Gastrocnemius medialis (tissue), 4 donors: ENCODE data around the gene CRABP2. TPM values are rescaled to one million over a fixed set of nuclear protein-coding genes. Genes with fewer than 3 reads are reported as not detected.

Experiments
- ATAC-seq, 2 donors: fragments of 150-250 bp; one replicate each; pipeline ENCODE4 v1.9.1; 2016
- DNase-seq, 2 donors: peaks; one replicate each; pipeline ENCODE4 v3.0.0-alpha.2; 2019
- H3K27ac ChIP-seq, 4 donors: fragments of 200-600 bp; sonication (generic); 1 replicate in 1 of 4; 2 replicates in 3 of 4; pipeline ENCODE4 v1.5.1; 2016 to 2018; ENCODE audit warnings: mild to moderate bottlenecking in 2 of 4, moderate library complexity in 1 of 4
- H3K27me3 ChIP-seq, 3 donors: fragments of 200-600 bp; sonication (generic) in 2 of 3; 1 replicate in 1 of 3; 2 replicates in 2 of 3; pipeline versions ENCODE4 v1.5.1 to v1.6.0; 2016 to 2019; ENCODE audit warnings: mild to moderate bottlenecking in 1 of 3, moderate library complexity in 1 of 3
- H3K36me3 ChIP-seq, 2 donors: fragments of 200-600 bp; sonication (generic) in 1 of 2; one replicate each; pipeline ENCODE4 v1.5.1; 2017 to 2018
- H3K4me1 ChIP-seq, 2 donors: fragments of 200-600 bp; sonication (generic) in 1 of 2; one replicate each; pipeline ENCODE4 v1.5.1; 2016 to 2017; ENCODE audit warnings: mild to moderate bottlenecking in 2 of 2
- H3K4me3 ChIP-seq, 4 donors: fragments of 200-600 bp; sonication (generic) in 3 of 4; 1 replicate in 1 of 4; 2 replicates in 3 of 4; pipeline ENCODE4 v1.5.1; 2016 to 2019; ENCODE audit warnings: mild to moderate bottlenecking in 2 of 4
- H3K9me3 ChIP-seq, 3 donors: fragments of 200-600 bp; sonication (generic) in 2 of 3; 1 replicate in 1 of 3; 2 replicates in 2 of 3; pipeline ENCODE4 v1.5.1; 2016 to 2019
- POLR2A ChIP-seq, 2 donors: fragments of 450-650 bp; IDR thresholded peaks; one replicate each; pipeline ENCODE4 v1.6.1; 2017; ENCODE audit warnings: antibody characterized with exemption in 2 of 2, mild to moderate bottlenecking in 2 of 2, moderate library complexity in 2 of 2
- in situ Hi-C, 4 donors: fragments of 200-750 bp; cut with MboI; loops; one replicate each; pipeline versions ENCODE4 v1.15.0 to v1.8.0; 2017; ENCODE audit warnings: low sequenced_read_pairs in 4 of 4
- intact Hi-C: fragments of 100-400 bp; cut with DNase I; formaldehyde crosslinking; loops from one replicate; pipeline ENCODE4 v1.15.1; 2023; ENCODE audit warnings: low total_unique reads
- total RNA-seq, 4 donors: library from RNA; depleted of rRNA; stranded (reverse); fragments of >200 nt; gene quantifications; one replicate each; pipeline versions ENCODE4 v1.1.0 to v1.2.3, GENCODE V29; 2016
- TF ChIP-seq, protein P1 (sequence below), 5 experiments: fragments of 450-650 bp in 3 of 5; fragments of 200-600 bp in 2 of 5; sonication (generic) in 2 of 5; IDR thresholded peaks in 4 of 5; conservative IDR thresholded peaks in 1 of 5; 1 replicate in 4 of 5; 2 replicates in 1 of 5; pipeline ENCODE4 v1.5.1; 2016 to 2019; ENCODE audit warnings: antibody characterized with exemption in 5 of 5, mild to moderate bottlenecking in 3 of 5, moderate library complexity in 3 of 5

CRABP2 gene
- total RNA-seq, 4 donors from 2014 or later: 0.98 to 1.3 TPM; not detected in 2

DNA sequence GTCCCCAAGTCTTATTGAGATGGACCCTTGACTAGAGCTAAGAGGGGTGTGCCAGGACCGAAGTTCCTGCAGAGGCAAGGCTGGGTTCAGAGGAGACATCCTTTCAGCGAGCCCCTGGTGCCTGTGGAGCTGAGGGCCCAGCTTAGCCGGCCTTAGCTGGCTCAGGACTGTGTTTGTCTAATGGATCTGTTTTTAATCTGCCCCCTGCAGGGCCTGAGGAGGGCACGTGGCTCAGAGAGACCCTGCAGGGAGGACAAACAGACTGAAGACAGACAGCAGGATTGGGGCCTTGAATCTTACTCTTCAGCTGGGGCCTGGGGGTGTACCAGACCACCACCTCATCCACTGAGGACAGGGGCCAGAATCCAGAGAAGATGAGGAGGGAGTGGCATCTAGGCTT is 1.6 kb downstream of the CRABP2 start:
- peaks cover 38 to 48% (median 40%) of the 10 kb centered on the region in 3 donors for H3K27me3 ChIP-seq
- DNase-seq: no peak
- no peak for TF ChIP-seq POLR2A (IDR thresholded peaks at IDR 0.05)
- TF ChIP-seq, protein P1, sequence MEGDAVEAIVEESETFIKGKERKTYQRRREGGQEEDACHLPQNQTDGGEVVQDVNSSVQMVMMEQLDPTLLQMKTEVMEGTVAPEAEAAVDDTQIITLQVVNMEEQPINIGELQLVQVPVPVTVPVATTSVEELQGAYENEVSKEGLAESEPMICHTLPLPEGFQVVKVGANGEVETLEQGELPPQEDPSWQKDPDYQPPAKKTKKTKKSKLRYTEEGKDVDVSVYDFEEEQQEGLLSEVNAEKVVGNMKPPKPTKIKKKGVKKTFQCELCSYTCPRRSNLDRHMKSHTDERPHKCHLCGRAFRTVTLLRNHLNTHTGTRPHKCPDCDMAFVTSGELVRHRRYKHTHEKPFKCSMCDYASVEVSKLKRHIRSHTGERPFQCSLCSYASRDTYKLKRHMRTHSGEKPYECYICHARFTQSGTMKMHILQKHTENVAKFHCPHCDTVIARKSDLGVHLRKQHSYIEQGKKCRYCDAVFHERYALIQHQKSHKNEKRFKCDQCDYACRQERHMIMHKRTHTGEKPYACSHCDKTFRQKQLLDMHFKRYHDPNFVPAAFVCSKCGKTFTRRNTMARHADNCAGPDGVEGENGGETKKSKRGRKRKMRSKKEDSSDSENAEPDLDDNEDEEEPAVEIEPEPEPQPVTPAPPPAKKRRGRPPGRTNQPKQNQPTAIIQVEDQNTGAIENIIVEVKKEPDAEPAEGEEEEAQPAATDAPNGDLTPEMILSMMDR (IDR thresholded peaks at IDR 0.05 in 4 of 5, conservative IDR thresholded peaks at IDR 0.05 in 1 of 5): no peak

DNA sequence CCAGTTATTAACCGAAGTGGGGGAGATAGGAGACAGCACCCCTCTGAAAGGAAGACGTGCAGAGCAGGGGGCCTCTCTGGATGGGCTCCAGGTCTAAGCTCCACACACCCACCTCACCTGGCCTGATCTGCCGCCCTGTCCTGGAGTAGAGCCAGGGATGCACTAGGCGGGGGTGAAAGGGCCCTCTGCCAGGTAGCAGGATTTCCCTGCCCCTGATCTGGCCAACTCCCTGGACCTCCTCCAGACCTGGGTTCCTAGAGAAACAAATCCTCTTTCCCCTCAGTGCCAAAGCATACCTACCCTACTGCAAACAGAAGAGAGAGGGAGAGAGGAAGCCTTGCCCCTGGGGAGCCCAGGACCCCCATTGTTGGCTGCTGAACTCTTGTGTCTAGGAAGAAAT is 2.0 kb downstream of the CRABP2 start:
- DNase-seq (no peak), ATAC-seq (no peak)
- Histone ChIP-seq H3K4me3 (no peak overlapping the region), H3K4me1 (peaks cover 28% of the 10 kb centered on the region in 2 donors), H3K27ac (no peak overlapping the region), H3K36me3 (no peaks in the 10 kb centered on the region), H3K9me3 (no peaks in the 10 kb centered on the region), H3K27me3 (peaks cover 38 to 48% (median 40%) of the 10 kb centered on the region in 3 donors)
- in situ Hi-C loops: loop anchor here in 1 of 4 donors (25.0 kb wide), 1 partner anchor 159 kb away; the partner anchor contains the start of genes INSRR and NTRK1
- intact Hi-C loops: no loop called here
- TF ChIP-seq, protein P1 (IDR thresholded peaks at IDR 0.05 in 4 of 5, conservative IDR thresholded peaks at IDR 0.05 in 1 of 5): no peak
- no peak for TF ChIP-seq POLR2A (IDR thresholded peaks at IDR 0.05)

More for the DNA sequence above, 1.6 kb downstream of the CRABP2 start:
- Histone ChIP-seq H3K4me1 (peaks cover 28% of the 10 kb centered on the region in 2 donors), H3K4me3 (no peak overlapping the region), H3K36me3 (no peaks in the 10 kb centered on the region), H3K27ac (no peak overlapping the region), H3K9me3 (no peaks in the 10 kb centered on the region)
- in situ Hi-C loops: loop anchor here in 1 of 4 donors (25.0 kb wide), 1 partner anchor 159 kb away; the partner anchor contains the start of genes INSRR and NTRK1
- intact Hi-C loops: no loop called here
- no peak for ATAC-seq

DNA sequence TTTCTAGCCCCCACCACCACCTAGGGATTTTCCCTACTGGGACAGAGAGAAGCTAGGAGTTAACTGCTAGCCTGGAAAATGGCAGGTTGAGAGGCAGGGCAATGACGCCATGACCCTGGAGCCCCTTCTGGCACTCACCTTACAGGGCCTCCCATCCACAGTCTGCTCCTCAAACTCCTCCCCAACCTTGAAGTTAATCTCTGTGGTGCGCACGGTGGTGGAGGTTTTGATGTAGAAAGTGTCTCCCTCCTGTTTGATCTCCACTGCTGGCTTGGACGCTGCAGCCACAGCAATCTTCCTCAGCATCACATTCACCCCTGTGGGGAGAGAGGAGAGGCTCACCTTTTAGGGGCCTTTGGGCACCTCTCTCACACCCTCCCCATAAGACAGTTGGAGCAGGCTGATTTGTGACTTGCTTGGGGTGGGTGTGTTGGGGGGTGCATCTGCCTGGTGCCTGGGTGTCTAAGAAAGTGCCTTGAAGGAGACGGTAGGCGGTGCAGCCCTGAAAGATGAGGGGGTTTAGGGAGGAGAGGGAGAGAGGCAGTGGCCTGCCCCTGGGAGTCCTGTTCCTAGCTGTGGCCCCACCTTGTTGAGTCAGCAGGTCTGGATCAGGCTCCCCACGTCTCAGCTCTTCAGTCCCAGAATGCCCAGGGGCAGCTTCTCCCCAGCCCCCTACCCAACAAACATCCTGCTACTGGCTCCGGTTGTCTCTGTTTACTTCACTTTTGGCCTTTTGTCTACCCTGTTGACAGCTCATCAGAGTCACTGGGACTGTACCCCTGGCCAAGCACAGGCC is 4.4 kb downstream of the CRABP2 start:
- intact Hi-C loops: no loop called here
- no peak for ATAC-seq
- Histone ChIP-seq H3K4me3 (no peak overlapping the region), H3K27me3 (peaks cover 34 to 44% (median 38%) of the 10 kb centered on the region in 3 donors), H3K4me1 (peaks cover 18 to 21% of the 10 kb centered on the region in 2 donors), H3K9me3 (no peaks in the 10 kb centered on the region), H3K36me3 (no peaks in the 10 kb centered on the region), H3K27ac (no peak overlapping the region)
- DNase-seq: no peak
- no peak for TF ChIP-seq POLR2A (IDR thresholded peaks at IDR 0.05)
- TF ChIP-seq, protein P1 (IDR thresholded peaks at IDR 0.05 in 4 of 5, conservative IDR thresholded peaks at IDR 0.05 in 1 of 5): no peak
- in situ Hi-C loops: loop anchor here in 1 of 4 donors (25.0 kb wide), 1 partner anchor 161 kb away; the partner anchor contains the start of genes INSRR and NTRK1

DNA sequence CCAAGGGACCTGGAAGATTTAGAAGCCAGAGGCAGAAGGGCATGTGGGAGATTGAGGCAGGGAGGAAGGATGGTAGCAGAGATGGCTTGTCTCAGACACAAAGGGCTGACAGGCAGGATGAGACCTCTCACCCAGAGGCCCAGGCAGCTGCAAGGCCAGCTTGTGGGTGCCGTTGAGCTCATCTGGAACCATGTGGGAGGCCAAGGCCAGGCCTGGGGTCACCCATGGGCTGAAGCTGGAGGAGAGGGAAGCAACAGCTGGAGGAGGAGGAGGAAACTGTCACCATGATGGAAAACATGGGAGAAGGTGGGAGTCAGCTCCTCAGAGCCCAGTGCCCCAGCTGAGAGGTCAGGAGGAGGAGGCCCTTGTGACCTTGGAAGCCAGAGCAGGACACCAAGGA is 6.4 kb downstream of the CRABP2 start:
- no peak for ATAC-seq
- no peaks in the 10 kb centered on the region for H3K9me3 ChIP-seq
- no peak for TF ChIP-seq POLR2A (IDR thresholded peaks at IDR 0.05)
- TF ChIP-seq, protein P1 (IDR thresholded peaks at IDR 0.05 in 4 of 5, conservative IDR thresholded peaks at IDR 0.05 in 1 of 5): no peak
- H3K4me3 ChIP-seq: no peak overlapping the region
- H3K27ac ChIP-seq: no peak overlapping the region
- H3K27me3 ChIP-seq: peaks cover 15 to 26% (median 19%) of the 10 kb centered on the region in 3 donors
- intact Hi-C loops: no loop called here
- in situ Hi-C loops: loop anchor here in 2 of 4 donors (25.0 kb wide), 2 partner anchors 163 to 188 kb away; partner anchors contain the start of genes INSRR (in 1 of the 2), NTRK1 (in 1 of the 2) and PEAR1 (in 1 of the 2)
- H3K36me3 ChIP-seq: no peaks in the 10 kb centered on the region
- peaks cover 0 to 3% of the 10 kb centered on the region in 2 donors for H3K4me1 ChIP-seq
- no peak for DNase-seq
